Fibroblast of lung (primary cell): ENCODE results near the gene SPRTN. TPM values are rescaled to one million over a fixed set of nuclear protein-coding genes. Genes with fewer than 3 reads are reported as not detected.

Experiments
- DNase-seq, 2 donors: peaks; one replicate each; pipeline versions ENCODE4 v3.0.0 to v3.0.0-alpha.2; 2010; ENCODE audit warnings: low read depth in 2 of 2
- H2AFZ ChIP-seq: 2 replicates; pipeline ENCODE4 v1.5.1; 2012; ENCODE audit warnings: low read length, control low read depth, inconsistent platforms
- H3K27ac ChIP-seq: 2 replicates; pipeline ENCODE4 v1.5.1; 2011; ENCODE audit warnings: low read length, control low read depth; ENCODE audit not compliant: insufficient read depth
- H3K27me3 ChIP-seq: 2 replicates; pipeline ENCODE4 v1.5.1; 2011; ENCODE audit warnings: mild to moderate bottlenecking, low read length; ENCODE audit not compliant: control insufficient read depth, insufficient read depth
- H3K36me3 ChIP-seq: 2 replicates; pipeline ENCODE4 v1.5.1; 2011; ENCODE audit warnings: low read length; ENCODE audit not compliant: control insufficient read depth, insufficient read depth
- H3K4me1 ChIP-seq: 2 replicates; pipeline ENCODE4 v1.5.1; 2011; ENCODE audit warnings: low read length; ENCODE audit not compliant: control insufficient read depth, insufficient read depth; ENCODE audit errors: extremely low read depth
- H3K4me2 ChIP-seq: 2 replicates; pipeline ENCODE4 v1.5.1; 2011; ENCODE audit warnings: low read length, control low read depth; ENCODE audit not compliant: insufficient read depth; ENCODE audit errors: extremely low read depth
- H3K4me3 ChIP-seq, 4 experiments: fragments of 200-600 bp in 1 of 4; sonication (generic) in 1 of 4; replicated peaks in 1 of 4; 2 replicates each; pipeline ENCODE4 v1.5.1; 2011 to 2016; ENCODE audit warnings: low read length in 4 of 4, low read depth in 3 of 4, mild to moderate bottlenecking in 3 of 4, control low read depth in 2 of 4, inconsistent platforms in 1 of 4, mixed read lengths in 1 of 4; ENCODE audit not compliant: insufficient read depth in 1 of 4; ENCODE audit errors: control extremely low read depth in 1 of 4
- H3K79me2 ChIP-seq: 2 replicates; pipeline ENCODE4 v1.5.1; 2012; ENCODE audit warnings: mild to moderate bottlenecking, low read length, inconsistent platforms; ENCODE audit not compliant: control insufficient read depth, insufficient read depth
- H3K9ac ChIP-seq: 2 replicates; pipeline ENCODE4 v1.5.1; 2011; ENCODE audit warnings: mild to moderate bottlenecking, low read length, control low read depth; ENCODE audit not compliant: insufficient read depth
- H3K9me3 ChIP-seq: 2 replicates; pipeline ENCODE4 v1.5.1; 2012; ENCODE audit warnings: low read depth, low read length; ENCODE audit not compliant: control insufficient read depth, insufficient read depth
- H4K20me1 ChIP-seq: 2 replicates; pipeline ENCODE4 v1.5.1; 2011; ENCODE audit warnings: low read length; ENCODE audit not compliant: control insufficient read depth, insufficient read depth; ENCODE audit errors: extremely low read depth
- EZH2 ChIP-seq: IDR thresholded peaks from 2 replicates; pipeline ENCODE4 v1.5.1; 2012; ENCODE audit warnings: low read length, control low read depth, mild to moderate bottlenecking; ENCODE audit errors: missing control alignments
- polyA minus RNA-seq: library from RNA; depleted of rRNA, polyadenylated mRNA; stranded (reverse); fragments of >200 nt; gene quantifications from 2 replicates; pipeline ENCODE4 v1.2.3, GENCODE V29; 2011; ENCODE audit warnings: low replicate concordance
- polyA plus RNA-seq, 2 donors: library from polyadenylated mRNA; depleted of rRNA in 1 of 2; stranded (reverse) in 1 of 2; unstranded in 1 of 2; fragments of >200 nt; gene quantifications; 2 replicates each; pipeline ENCODE4 v1.2.1, GENCODE V29; 2011 to 2012; ENCODE audit warnings: missing spikeins in 1 of 2
- total RNA-seq: library from RNA; depleted of rRNA; stranded (reverse); fragments of >200 nt; gene quantifications from 2 replicates; pipeline ENCODE4 v1.2.1, GENCODE V29; 2014
- TF ChIP-seq, protein P1 (sequence below), 2 donors: IDR thresholded peaks in 1 of 2; conservative IDR thresholded peaks in 1 of 2; 1 replicate in 1 of 2; 2 replicates in 1 of 2; pipeline ENCODE4 v1.5.1; 2011 to 2012; ENCODE audit warnings: low read length in 2 of 2, control low read depth in 1 of 2, inconsistent platforms in 1 of 2, low read depth in 1 of 2, mild to moderate bottlenecking in 1 of 2

Gene SPRTN, protein sequence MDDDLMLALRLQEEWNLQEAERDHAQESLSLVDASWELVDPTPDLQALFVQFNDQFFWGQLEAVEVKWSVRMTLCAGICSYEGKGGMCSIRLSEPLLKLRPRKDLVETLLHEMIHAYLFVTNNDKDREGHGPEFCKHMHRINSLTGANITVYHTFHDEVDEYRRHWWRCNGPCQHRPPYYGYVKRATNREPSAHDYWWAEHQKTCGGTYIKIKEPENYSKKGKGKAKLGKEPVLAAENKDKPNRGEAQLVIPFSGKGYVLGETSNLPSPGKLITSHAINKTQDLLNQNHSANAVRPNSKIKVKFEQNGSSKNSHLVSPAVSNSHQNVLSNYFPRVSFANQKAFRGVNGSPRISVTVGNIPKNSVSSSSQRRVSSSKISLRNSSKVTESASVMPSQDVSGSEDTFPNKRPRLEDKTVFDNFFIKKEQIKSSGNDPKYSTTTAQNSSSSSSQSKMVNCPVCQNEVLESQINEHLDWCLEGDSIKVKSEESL
- total RNA-seq (13.1 and 16.0 TPM in 2 replicates), polyA plus RNA-seq (7.6 and 9.5 TPM in 2 replicates), polyA minus RNA-seq (1.9 and 7.3 TPM in 2 replicates)
- 5.4 and 6.1 TPM in 2 replicates for polyA plus RNA-seq (2012)

DNA sequence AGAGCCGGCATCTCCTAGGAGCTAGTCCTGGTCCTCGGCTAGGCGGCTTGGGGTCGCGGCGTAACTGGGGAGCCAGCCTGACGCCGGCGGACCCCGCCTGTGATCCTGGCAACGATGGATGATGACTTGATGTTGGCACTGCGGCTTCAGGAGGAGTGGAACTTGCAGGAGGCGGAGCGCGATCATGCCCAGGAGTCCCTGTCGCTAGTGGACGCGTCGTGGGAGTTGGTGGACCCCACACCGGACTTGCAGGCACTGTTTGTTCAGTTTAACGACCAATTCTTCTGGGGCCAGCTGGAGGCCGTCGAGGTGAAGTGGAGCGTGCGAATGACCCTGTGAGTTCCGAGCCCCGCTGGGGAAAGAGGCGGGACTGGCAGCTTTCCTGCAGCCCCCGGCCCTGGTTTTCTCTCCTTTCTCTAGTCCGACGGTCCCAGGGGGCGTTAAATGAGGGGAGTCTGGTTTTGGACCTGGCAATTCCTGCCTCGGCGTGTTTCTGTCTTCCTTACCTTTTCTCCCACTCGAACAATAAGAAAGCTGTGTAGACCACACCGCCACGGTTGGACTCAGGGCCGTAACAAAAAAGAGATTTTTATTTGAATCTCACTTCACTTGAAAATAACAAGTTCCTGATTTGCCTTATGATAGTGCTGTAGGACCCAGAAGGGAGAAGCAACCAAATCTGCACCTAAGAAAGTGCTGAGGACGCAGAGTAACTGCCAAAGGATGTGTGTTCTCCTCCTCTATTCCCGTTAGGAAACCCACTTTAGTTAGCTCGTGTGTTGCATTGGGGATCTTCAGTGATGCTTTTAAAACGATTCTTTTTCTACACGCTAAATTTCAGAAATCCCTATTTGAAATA, at the start of gene SPRTN:
Gene SPRTN, plus strand, starts transcription at position 24 of the 859 bp plus-strand sequence. Its CDS starts 91 bp downstream, at position 115.
- Histone ChIP-seq H3K4me3 (peak within 1 kb of the TSS; percentile 87 to 98 (median 96)), H3K9me3 (no peaks in the 10 kb centered on the region), H3K9ac (peak within 1 kb of the TSS; percentile 98), H2AFZ (peak within 1 kb of the TSS; percentile 99), H3K27ac (peak within 1 kb of the TSS; percentile 96), H3K4me1 (no peaks in the 10 kb centered on the region), H3K79me2 (peaks cover 63% of the 10 kb centered on the region), H3K36me3 (peaks cover 1% of the 10 kb centered on the region), H3K4me2 (peak within 1 kb of the TSS; percentile 89), H3K27me3 (no peaks in the 10 kb centered on the region), H4K20me1 (no peaks in the 10 kb centered on the region)
- peak in 1 of 2 donors; percentile 22 for DNase-seq
- TF ChIP-seq EZH2, result no peak
- TF ChIP-seq, protein P1, sequence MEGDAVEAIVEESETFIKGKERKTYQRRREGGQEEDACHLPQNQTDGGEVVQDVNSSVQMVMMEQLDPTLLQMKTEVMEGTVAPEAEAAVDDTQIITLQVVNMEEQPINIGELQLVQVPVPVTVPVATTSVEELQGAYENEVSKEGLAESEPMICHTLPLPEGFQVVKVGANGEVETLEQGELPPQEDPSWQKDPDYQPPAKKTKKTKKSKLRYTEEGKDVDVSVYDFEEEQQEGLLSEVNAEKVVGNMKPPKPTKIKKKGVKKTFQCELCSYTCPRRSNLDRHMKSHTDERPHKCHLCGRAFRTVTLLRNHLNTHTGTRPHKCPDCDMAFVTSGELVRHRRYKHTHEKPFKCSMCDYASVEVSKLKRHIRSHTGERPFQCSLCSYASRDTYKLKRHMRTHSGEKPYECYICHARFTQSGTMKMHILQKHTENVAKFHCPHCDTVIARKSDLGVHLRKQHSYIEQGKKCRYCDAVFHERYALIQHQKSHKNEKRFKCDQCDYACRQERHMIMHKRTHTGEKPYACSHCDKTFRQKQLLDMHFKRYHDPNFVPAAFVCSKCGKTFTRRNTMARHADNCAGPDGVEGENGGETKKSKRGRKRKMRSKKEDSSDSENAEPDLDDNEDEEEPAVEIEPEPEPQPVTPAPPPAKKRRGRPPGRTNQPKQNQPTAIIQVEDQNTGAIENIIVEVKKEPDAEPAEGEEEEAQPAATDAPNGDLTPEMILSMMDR (conservative IDR thresholded peaks at IDR 0.05 in 1 of 2, IDR thresholded peaks at IDR 0.05 in 1 of 2; ENCODE audit: low read depth in 1 of 2, low read length in 2 of 2), result no peak

DNA sequence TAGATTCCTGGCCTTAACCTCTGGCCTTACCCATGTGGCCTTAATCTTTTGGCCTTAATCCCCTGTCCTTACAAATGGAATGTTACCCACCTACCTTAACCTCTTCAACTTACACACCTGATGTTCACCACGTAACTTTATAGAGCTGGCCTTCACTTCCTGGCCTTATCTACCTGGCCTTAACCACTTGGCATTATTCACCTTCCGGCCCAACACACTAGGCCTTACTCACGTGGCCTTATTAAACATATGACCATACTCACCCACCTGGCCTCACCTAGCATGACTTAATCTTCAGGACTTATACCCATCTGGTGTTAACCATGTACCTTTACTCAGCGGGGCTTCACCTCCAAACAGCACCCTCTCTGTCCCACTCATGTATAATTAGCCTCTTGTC, 42.2 kb upstream of the SPRTN start:
- H3K4me1 ChIP-seq, result no peaks in the 10 kb centered on the region
- no peak for DNase-seq
- H3K27ac ChIP-seq, result no peak overlapping the region
- no peaks in the 10 kb centered on the region for H3K79me2 ChIP-seq
- no peak overlapping the region for H3K4me3 ChIP-seq
- no peak overlapping the region for H2AFZ ChIP-seq
- no peaks in the 10 kb centered on the region for H4K20me1 ChIP-seq
- H3K4me2 ChIP-seq, result no peak overlapping the region
- no peaks in the 10 kb centered on the region for H3K36me3 ChIP-seq
- H3K9me3 ChIP-seq, result no peaks in the 10 kb centered on the region
- H3K9ac ChIP-seq, result no peak overlapping the region
- no peak for TF ChIP-seq EZH2
- TF ChIP-seq, protein P1 (conservative IDR thresholded peaks at IDR 0.05 in 1 of 2, IDR thresholded peaks at IDR 0.05 in 1 of 2; ENCODE audit: low read depth in 1 of 2, low read length in 2 of 2), result no peak
- no peaks in the 10 kb centered on the region for H3K27me3 ChIP-seq

DNA sequence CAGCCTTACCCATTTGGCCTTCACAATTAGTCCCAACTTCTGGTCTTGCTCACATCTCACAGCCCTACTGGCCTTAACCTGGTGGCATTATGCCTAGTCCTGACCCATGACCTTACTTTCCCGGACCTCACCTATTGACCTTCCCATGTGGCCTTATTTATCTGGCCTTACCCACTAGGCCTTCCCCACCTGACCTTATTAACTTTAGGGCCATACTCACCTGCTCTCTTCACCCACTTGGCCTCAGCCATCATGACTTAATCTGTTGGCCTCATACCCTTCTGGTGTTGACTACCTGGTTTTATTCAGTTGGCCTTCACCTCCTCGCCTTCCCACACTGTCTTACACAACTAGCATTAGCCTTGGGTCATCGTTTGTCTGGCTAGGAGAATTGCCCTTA, 36.1 kb upstream of the SPRTN start:
- no peaks in the 10 kb centered on the region for H3K36me3 ChIP-seq
- H3K27me3 ChIP-seq, result no peaks in the 10 kb centered on the region
- H3K9ac ChIP-seq, result no peak overlapping the region
- H3K4me1 ChIP-seq, result no peaks in the 10 kb centered on the region
- TF ChIP-seq, protein P1 (conservative IDR thresholded peaks at IDR 0.05 in 1 of 2, IDR thresholded peaks at IDR 0.05 in 1 of 2; ENCODE audit: low read depth in 1 of 2, low read length in 2 of 2), result no peak
- no peak for TF ChIP-seq EZH2
- H3K4me2 ChIP-seq, result no peak overlapping the region
- no peak overlapping the region for H3K4me3 ChIP-seq
- H3K27ac ChIP-seq, result no peak overlapping the region
- H3K9me3 ChIP-seq, result no peaks in the 10 kb centered on the region
- no peaks in the 10 kb centered on the region for H4K20me1 ChIP-seq
- no peak for DNase-seq
- no peak overlapping the region for H2AFZ ChIP-seq
- no peaks in the 10 kb centered on the region for H3K79me2 ChIP-seq
